Measurements from ENCODE around the gene LEAP2.

DNA sequence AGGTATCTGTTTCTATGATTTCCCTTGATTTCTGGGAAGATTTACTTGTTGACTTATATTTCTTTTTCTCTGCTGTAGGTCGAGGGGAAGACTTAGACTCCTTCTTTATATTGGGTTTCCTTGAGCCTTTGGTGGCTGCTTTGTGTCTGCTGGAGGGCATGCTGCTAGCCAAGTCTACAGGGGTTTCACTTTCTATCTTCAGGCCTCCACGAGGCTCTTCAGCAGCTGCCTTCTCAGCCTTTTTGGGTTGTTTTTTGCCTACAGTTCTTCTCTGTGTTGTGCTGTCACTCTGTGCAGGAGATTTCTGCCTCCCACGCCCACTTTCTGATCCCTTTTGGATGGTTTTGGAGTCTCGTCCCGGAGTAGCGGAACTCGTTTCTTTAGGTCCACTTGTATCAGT lies 23.2 kb downstream of the LEAP2 start:
- TF ChIP-seq, protein P1, sequence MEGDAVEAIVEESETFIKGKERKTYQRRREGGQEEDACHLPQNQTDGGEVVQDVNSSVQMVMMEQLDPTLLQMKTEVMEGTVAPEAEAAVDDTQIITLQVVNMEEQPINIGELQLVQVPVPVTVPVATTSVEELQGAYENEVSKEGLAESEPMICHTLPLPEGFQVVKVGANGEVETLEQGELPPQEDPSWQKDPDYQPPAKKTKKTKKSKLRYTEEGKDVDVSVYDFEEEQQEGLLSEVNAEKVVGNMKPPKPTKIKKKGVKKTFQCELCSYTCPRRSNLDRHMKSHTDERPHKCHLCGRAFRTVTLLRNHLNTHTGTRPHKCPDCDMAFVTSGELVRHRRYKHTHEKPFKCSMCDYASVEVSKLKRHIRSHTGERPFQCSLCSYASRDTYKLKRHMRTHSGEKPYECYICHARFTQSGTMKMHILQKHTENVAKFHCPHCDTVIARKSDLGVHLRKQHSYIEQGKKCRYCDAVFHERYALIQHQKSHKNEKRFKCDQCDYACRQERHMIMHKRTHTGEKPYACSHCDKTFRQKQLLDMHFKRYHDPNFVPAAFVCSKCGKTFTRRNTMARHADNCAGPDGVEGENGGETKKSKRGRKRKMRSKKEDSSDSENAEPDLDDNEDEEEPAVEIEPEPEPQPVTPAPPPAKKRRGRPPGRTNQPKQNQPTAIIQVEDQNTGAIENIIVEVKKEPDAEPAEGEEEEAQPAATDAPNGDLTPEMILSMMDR (IDR thresholded peaks at IDR 0.05), result no peak
- no peak for TF ChIP-seq POLR2A (IDR thresholded peaks at IDR 0.05)
- no peak for TF ChIP-seq POLR2AphosphoS5 (IDR thresholded peaks at IDR 0.05)
- TF ChIP-seq EP300 (IDR thresholded peaks at IDR 0.05), result no peak
